GM19240 (cell line): ENCODE data around the gene TGFB1I1.
"Not testable (repeated sequence)": the region's sequence is repeated elsewhere in the genome, so short reads cannot be mapped to it uniquely, and the experiment has no call there.

Experiments
- DNase-seq: peaks from one replicate; pipeline ENCODE4 v3.0.0; 2011; ENCODE audit warnings: low spot score; ENCODE audit not compliant: insufficient read length

TGFB1I1 gene

GRCh38 chr16:31513126-31513525, 41.2 kb downstream of the TGFB1I1 start:
- no peak for DNase-seq

- no peak for DNase-seq
Measured at GRCh38 chr16:31513884-31514283, 41.9 kb downstream of the TGFB1I1 start.

- DNase-seq: no peak
Measured at GRCh38 chr16:31517800-31518402, 45.9 kb downstream of the TGFB1I1 start.

- no peak for DNase-seq
Measured at GRCh38 chr16:31519759-31520431, 47.9 kb downstream of the TGFB1I1 start.

DNA sequence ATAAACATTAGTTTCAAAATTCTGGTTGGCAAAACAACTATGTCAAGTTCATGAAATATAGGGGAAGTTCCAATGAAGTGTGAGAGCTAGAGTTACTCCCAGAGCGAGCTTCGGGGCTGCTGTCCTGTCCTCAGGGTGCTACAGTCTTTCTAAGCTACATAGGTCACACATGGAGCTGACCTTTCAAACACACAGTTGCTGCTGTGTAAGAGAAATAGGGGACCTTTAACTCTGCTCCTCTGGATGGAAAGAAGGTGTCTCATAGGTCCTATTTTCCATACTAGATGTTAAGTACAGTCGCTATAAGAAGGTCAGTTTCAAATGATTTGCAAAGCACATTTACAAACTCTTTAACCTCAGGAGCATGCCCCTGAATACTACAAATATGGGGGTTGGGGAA, 49.4 kb downstream of the TGFB1I1 start:
- no peak for DNase-seq

DNA sequence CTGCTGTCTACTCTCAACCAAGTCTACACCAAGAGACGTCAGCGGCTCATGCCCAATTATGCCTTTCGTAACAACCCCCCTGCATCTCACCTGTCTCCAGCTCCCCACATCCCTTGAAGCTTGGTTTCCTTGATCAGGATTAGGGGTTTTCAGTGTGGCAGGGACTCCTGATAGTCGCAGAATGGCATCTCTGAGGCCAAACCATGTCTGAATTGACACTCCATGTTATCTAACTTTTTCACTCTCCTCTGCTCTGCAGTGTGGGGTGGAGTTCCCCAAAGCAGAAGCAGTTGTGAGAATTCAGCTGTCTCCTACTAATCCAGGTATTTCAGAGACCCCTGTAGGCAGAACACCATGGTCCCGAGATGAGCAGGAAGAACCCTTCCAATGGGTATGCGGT, 50.1 kb downstream of the TGFB1I1 start:
- no peak for DNase-seq

DNA sequence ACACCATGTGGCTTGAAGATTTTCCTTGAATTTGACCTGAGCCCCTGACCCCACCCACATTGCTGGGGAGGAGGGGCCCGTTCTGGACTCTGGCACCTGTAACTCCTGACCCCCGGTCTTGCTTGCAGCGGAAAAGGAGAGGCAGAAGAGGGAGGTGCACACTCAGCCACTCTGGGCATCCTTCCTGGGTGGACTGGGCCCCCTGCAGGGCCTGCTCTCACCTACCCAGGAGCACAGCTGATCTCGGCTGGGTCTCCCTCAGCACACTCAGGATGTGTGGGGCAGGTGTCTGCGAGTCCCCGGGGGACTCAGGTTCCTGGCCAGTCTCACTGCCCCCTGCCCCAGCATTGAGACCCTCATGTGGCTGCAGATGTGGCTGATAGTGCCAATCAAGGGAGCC, 51.8 kb downstream of the TGFB1I1 start:
- DNase-seq: not testable (repeated sequence)

DNA sequence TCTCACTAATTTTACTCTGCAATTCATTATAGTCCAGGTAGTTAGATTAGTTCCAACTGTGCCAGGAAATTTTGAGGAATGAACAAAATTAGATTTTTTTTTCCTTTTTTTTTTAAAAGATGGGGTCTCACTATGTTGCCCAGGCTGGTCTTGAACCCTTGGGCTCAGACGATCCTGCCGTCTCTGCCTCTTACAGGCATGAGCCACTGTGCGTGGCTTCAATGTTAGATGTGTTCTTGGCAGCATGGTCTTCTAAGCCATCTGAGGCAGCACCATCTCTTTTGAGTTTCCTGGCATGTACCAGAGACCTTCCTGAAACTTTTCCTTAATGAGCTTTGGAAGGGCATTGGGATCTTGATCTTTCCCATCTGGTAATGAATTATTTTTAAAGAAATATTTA, 53.2 kb downstream of the TGFB1I1 start:
- no peak for DNase-seq
